GM21390 (cell line): ENCODE results near the gene TOM1L2.
A peak's percentile ranks its signal among the peaks of the same experiment; 100 is the strongest.
"Not testable (repeated sequence)": the region's sequence is repeated elsewhere in the genome, so short reads cannot be mapped to it uniquely, and the experiment has no call there.

Experiments
- ATAC-seq: cut with Tn5 transposase; IDR thresholded peaks from one replicate; pipeline ENCODE4 v1.9.1; 2021; ENCODE audit not compliant: unreplicated experiment

Gene TOM1L2

DNA sequence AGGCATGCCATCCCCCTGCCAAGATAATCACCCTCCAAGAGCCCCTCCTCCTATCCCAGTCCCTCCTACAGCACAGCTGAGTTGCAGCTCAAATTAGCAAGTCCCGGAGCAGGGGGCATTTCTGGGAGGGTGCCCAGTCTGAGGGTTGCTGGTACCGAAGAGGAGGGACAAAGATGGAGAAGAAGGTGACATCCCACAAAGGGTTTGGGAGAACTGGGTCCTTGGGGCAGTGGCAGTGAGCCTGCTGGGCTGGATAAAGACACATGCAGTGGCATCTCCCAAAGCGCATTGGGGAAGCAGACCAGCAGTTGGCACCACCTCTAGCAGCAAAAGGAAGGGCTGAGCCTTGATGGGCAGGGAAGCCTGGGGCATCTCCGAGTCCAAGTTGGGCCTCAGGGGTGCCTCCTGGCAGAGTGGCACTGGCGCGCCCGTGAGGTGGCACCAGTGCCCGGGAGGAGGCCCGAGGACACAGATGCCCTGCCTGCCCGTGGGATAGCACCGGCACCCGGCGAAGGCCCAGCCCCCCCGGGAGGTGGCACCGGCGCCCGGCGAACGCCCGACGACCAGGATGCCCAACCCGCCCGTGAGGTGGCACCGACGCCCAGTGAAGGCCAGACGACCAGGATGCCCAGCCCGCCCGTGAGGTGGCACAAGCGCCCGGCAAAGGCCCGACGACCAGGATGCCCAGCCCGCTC lies 622 bp downstream of the TOM1L2 start:
- no peak for ATAC-seq

DNA sequence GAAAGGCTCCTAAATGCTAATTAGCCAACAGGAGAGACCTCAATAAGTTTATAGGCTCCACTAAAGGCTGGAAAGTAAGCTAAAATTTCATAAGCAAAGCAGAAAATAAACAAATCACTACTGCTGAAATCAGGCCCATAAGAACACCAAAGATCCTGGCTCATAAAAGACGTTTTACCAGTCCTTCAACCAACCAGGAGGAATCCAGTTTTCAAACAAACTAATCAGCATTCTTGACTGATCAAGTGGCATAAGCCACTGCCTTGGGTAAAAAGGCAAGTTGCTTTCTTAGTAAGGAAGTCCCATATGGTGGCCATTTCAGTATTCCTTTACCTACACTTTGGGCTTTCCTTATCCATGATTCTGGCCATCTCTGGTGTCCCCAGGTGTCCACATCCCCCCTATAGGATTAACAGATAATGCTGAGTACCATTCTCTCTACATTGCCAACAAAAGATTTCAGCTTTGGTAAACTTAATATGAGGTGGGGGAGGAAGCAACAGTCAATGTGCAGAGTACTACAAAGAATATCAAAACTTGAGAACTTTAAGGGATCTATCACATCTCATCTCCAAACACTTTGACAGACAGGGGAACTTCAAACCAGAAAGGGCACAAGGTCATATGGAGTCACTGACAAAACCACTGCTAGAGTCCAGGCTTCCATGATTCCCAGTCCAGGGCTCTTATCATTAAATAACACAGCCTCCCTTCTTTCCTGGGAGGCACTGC lies 1.3 kb downstream of the TOM1L2 start:
- ATAC-seq: no peak

DNA sequence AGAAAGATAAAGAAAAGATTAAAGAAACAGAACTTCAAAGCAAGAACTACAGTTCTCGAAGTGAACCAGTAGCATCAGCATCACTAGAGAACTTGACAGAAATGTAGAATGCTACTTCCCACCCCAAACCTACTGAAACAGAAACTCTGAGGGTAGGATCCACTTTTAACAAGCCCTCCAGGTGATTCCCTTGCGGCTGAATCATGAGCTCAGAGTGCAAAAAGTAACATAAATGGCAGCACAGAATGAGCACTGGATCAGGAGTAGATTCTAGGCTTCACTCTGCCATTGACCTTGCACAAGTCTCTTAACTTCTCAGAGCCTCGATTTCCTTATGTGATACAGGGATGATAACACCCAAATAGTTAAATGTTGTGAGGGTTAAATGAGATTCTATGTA lies 5.8 kb downstream of the TOM1L2 start:
- ATAC-seq: no peak

DNA sequence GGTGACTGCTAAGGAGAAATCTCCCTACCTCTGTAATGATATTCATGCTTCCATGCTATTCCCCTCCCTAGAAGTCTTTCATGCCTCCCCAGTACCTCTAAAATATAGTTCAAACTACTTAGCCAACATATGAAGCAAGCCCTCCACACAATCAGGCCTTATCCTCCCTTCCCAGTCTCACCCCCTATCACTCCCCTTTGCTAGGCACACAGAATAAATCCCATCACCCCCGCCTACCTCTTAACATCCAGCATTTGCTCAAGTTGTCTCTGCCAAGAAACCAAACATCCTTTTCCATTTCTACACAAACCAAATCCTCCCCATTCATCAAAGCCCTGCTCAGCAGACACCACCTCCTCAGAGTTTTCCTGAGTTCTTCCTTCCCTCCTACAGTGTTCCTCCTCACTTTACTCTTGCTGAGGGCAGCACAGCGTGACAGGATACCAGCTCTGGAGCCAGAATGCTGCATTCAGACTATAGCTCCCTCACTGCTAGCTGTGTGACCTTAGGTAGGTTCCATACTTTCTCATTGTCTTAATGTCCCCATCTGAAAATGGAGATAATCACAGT lies 7.0 kb downstream of the TOM1L2 start:
- ATAC-seq: no peak

DNA sequence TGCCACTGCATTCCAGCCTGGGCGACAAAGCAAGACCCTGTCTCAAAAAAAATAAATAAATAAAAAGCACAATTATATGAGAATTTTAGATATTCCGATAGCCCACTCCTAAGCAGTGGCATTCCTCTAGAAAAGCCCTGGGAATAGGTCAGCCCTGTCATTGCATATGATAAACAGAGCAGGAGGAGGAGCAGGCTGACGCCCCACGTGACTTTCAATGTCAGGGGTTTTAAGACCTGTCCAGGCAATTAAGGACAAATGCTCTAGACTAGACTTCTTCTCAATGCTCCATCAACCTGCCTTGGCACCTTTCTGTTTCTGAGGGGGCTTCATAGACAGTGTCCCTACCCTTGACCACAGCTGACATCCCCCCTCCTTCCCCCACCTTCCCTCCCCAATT lies 7.5 kb downstream of the TOM1L2 start:
- ATAC-seq: no peak

DNA sequence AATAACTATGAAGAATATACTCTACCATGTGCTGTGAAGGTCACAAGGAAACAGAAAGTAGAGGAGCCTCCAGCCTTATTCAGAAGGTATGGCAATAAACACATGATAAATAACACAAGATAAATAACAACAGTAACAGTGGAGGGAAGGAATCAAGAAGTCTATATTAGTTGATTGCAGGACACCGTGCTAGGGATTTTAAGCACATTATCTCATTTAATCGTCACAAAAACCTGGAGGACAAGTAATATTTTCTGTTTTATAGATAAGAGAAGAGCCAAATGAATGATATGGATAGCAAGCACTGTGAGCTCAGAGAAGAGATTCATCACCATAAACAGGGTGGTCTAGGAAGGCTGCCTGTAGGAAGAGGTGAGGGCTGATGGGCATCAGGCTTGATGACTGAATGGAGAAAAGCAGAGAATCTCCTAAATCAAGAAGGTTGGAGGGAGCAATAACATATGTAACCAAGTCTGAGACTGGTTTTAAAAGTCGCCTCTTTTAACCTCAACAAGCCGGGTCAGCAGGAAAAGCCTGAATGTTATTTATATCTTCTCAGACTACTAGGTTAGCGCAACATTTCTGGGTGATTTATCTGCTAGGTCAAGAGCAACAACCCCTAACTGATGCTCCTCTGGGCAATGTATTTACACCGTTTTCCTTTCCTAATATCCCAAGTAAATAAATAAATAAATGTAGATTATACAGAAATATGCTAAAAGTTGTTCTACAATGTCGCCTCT lies 8.3 kb downstream of the TOM1L2 start:
- no peak for ATAC-seq

DNA sequence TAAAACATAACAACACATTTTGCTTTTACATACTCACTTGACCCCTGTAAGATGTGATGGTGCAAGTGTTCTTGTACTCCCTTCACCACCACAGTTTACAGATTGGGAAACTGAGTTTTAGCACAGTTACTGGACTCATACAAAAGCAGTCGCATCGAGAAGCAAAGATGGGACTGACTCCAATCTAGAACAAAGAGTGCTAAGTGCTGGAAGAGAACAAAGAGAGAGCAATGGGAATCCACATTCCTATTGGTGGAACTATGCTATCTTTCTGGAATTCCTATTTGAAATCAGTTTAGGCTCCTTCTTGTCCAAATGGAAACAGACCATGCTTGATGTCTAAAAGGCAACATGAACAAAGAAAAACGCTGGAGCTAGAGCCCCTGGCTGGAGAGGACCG lies 9.1 kb downstream of the TOM1L2 start:
- no peak for ATAC-seq

DNA sequence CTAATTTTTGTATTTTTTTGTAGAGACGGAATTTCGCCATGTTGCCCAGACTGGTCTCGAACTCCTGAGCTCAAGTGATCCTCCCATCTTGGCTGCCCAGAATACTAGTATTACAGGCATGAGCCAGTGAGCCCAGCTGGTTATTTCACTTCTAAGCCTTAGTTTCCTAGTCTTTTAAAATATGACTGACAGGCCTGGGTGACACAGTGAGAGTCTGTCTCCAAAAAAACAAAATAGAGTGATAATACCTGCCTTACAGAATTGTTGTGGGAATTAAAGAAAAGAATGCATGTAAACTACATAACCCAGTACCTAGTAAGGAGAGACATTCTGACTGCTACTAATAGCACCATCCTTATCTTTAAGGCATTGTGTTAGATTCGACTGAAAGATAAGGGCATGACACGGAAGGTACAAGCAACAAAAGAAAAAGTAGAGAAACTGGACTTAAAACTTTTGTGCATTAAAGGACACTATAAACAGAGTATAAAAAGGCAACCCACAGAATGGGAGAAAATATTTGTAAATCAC lies 11.6 kb downstream of the TOM1L2 start:
- ATAC-seq: no peak

DNA sequence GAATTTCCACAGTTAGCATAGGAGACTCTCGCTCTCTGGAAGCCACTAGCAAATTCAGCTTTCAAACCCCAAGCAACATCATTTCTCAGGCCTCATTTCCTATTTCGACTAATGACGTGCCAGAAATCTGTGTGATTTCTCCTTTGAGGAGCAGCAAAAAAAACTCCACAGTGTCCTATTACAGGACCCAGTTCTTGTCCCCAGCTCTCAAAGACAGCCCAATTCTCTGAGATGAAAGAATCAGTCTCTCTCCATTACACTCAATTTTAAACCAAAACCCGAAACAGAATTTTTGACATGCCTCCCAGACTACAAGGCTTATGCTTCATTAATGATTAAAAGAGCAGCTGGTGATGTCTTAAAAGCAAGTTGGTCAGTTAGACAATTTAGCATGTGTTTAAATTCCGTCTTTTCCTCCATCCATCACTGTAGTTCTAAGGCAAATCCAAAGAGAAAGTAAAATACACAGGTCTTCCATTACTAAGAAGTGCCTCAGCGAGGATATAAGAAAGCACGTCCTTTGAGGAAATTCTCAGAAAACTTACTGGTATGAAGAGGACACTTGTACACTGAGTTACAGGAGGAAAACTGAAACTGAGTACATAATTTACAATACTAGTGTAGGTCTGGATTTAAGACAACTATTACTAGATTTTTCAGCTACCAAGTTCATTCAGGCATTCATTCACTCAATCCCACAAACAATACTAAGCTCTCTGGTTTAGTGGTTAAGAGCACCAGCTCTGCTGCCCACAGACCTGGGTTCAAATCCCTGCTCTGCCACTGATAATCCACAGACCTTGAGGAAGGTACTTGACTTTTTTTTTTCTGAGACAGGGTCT lies 12.5 kb downstream of the TOM1L2 start:
- ATAC-seq: peak; percentile 46

DNA sequence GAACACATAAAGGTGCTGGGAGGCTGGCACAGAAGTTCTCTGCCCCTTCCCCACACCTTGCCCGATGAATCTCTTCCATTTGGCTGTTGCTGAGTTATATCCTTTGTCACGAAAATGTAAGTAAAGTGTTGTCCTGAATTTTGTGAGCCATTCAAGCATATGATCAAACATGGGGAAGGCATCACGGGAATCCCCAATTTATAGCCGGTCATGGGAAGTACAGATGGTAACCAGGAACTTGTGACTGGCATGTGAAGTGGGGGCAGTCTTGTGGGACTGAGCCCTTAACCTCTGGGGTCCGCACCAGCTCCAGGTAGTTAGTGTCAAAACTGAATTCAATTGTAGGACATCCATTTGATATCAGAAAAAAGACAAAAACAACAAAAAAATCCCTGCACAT lies 13.2 kb downstream of the TOM1L2 start:
- ATAC-seq: no peak

DNA sequence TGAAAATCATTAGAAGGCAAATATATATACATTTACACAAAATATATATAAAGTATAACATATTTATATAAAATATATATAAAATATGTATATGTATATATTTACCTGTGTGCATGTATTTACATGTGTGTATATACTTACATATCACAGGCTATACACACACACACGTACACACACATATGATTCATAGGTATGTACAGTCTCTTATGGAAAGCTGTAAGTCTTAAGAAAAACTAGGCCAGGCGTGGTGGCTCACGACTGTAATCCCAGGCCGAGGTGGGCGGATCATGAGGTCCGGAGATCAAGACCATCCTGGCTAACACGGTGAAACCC lies 14.7 kb downstream of the TOM1L2 start:
- no peak for ATAC-seq

DNA sequence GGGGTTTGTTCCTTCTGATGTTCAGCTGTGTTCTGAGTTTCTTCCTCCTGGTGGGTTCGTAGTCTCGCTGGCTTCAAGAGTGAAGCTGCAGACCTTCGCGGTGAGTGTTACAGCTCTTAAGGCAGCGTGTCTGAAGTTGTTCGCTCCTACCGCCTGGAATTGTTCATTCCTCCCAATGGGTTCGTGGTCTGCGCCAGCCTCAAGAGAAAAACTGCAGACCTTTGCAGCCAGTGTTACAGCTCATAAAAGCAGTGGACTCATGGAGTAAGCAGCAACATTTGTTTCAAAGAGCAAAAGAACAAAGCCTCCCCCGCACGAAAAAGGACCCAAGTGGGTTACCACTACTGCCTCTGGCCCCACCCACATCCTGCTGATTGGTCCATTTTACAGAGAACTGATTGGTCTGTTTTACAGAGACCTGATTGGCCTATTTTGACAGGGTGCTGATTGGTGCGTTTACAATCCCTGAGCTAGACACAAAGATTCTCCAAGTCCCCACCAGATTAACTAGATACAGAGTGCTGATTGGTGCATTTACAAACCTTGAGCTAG lies 16.3 kb downstream of the TOM1L2 start:
- not testable (repeated sequence) for ATAC-seq

DNA sequence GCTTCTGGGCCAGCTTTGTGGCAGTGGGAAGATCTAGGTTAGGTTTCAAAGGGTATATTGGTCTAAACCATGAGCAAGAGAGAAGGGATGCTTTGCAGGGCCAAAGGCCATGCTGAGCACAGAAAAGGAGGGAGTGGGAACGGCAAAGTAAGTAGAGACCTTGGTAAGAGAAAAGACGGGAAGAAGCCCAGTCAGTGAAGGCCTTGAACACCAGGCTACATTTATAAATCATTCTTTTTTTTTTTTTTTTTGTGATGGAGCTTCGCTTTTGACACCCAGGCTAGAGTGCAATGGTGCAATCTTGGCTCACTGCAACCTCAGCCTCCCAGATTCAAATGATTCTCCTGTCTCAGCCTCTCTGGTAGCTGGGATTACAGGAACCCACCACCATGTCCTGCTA lies 18.1 kb downstream of the TOM1L2 start:
- no peak for ATAC-seq

DNA sequence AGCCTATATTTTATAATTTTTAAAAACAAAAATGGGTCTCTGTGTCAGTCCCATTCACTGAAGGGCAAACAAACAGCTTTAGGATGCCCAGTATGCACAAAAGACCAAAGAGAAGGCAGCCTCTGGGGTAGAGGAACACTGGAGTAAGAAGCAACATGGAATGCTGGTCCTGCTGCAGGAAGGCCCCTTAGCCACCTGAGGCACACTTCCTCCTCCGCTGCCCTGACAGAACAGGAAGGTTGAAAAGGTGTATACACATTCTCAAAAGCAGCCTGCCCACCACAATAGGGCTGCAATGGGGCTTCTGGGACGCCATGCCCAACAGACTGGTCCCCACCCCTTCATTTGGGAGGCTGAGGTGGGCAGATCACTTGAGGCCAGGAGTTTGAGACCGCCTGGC lies 19.5 kb downstream of the TOM1L2 start:
- ATAC-seq: no peak

DNA sequence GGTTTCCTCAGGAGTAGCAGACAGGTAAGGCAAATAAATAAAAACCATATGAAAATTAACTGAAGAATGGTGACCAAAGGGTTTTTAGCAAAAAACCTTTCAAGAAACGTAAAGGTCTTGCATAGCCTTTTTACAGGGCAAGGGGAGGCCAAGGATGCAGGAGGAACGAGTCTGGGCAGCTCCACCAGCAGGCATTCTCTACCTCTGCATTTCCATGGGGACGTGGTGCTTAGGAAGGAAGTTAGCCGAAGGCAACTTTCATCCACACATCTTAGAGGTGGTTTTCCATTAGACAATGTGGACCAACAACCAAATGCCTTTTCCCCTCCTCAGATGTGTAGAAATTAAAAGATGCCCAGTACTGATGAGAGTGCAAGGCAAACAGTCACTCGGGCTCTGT lies 20.7 kb downstream of the TOM1L2 start:
- no peak for ATAC-seq

DNA sequence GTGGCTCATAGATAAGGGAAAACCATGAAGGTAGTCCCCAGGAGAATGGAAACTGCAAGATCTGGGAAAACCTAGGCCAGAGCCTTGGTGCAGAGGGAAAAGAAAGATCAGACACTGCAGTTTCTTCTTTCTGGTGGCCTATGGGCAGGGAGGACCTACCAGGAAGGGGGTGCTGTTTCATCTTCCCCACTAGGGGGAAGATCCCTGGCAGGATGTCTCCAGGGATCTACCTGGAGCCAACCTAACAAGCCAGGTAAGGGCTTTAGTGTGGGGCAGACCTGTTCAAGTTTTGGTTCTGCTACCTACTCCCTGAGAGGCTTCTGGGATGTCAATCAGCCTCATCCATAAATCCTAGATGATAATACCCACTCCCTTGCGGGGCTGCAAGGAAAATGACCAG lies 21.4 kb downstream of the TOM1L2 start:
- ATAC-seq: no peak

DNA sequence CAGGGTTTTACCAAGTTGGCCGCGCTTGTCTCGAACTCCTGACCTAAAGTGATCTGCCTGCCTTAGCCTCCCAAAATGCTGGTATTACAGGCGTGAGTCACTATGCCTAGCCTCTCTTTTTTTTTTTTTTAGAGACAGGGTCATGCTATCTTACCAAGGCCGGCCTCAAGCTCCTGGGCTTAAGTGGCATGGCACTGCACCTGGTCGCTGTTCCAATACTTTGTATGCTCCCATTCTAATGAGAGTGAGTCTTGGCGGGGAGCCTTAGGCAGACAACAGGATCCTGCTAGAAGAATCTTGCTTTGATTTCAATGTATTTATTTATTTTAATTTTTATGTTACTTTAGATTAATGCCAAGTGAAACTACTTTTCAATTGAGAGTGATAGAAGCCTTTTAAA lies 21.9 kb downstream of the TOM1L2 start:
- no peak for ATAC-seq

DNA sequence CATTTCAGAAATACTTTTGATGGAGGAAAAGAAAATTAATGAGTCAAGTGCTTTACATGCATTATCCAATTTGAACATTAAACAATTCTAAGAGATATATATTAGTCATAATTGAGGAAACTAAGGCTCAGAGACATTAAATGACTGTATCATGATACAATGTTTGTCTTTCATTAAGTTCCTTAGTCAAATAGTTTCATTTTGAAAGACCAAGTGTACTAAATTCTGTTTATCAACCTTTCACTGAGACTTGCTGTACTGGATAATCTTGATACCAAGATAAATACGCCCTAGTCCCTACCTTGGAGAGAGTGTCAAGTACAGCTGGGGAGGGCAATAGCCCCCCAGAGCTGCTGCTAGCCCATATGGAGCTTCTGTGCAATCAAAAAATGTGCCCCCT lies 24.2 kb downstream of the TOM1L2 start:
- ATAC-seq: no peak

DNA sequence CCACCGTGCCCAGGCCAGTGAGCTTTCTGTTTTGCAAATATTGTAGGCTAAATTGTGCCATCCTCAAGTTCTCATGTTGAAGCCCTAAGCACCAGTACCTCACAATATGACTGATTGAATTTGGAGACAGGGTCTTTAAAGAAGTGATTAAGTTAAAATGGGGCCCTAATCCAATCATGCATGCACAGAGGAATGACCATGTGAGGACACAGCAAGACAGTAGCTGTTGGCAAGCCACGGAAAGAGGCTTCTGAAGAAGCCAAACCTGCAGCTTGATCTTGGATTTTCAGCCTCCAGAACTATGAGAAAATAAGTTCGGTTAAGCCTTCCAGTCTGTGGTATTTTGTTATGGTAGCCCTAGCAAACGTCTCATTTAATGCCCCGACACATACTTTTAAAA lies 24.9 kb downstream of the TOM1L2 start:
- ATAC-seq: no peak

DNA sequence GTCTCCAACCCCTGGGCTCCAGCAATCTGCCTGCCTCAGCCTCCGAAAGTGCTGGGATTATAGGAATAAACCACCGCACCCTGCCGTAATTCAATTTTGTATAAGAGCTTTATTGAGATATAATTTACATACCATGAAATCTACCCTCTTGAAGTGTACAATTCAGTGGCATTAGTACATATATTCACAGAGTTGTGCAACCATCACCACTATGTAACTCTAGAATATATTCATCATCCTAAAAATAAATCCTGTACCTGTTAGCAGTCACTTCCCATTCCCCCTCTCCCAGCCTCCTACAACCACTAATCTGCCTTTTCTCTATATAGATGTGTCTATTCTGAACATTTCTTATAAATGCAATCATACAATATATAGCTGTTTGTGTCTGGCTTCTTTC lies 26.1 kb downstream of the TOM1L2 start:
- no peak for ATAC-seq

DNA sequence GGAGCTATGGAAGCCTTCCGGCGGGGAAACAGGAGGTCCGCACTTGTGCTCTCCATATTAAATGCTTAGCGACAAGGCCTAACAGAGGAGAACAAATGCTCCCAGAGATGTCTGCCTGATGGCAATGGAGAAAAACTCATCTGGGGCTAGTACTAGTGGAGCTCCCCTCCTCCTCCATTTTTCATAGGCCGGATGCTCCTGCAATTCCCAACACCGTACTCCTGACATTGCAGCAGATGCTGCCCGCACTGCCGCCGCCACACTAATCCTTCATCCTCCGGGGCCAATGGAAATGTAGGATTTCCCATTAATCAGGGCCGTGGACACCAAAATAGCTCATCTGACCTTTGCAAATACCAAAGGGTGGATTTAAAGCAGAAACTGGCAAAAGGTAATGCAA lies 27.5 kb downstream of the TOM1L2 start:
- no peak for ATAC-seq
